ENCODE data around the gene PKDREJ. TPM values are rescaled to one million over a fixed set of nuclear protein-coding genes. Genes with fewer than 3 reads are reported as not detected.

The PKDREJ gene
- total RNA-seq, 1 experiment from 2014 or later = not detected

DNA sequence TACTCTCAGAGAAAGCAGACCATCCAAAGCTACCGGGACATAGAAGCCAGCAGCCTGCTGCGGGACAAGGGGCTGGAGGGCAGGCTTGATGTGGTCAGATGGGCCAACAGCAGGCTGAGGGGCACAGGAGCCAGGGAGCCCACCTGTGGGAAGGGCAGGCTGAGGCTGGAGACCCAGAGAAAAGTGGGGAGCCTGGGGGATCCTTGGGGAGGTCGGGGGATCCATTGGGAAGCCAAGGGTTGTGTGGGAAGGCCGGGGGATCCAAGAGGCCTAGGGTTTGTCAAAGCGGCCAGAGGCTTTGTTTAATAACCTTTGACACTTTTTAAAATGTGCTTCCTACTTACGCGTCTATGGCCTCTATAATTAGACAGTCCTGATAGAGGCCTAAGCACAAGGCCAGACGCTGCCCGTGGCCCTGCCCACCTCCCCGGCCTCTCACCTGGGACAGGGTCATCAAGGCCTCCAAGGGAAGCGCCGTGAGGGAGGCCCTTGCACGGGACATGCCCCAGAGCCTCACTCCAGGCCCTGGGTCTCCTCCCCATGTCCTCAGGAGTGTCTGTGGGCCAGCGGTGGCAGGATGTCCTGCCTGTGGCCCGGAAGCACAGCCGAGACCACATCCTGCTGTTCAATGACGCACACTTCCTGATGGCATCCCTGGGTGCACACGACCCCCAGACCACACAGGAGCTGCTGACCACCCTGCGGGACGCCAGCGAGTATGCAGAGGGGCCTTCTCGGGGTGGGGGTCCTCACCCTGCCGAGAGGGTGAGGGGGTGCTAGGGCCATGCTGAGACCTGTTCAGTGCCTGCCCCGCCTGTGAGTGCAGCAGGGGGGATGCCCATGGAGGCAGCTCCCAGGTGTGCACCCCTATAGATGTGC is 25.0 kb upstream of the PKDREJ start:
- Histone ChIP-seq H3K4me2 (ENCODE audit: low read length) (no peak overlapping the region), H3K9me3 (ENCODE audit: control insufficient read depth in 1 of 2, insufficient read depth in 1 of 2, low read depth in 1 of 2, low read length in 2 of 2) (no peaks in the 10 kb centered on the region), H3K27ac (ENCODE audit: low read depth, low read length) (no peak overlapping the region), H2AFZ (ENCODE audit: low read depth, low read length, poor library complexity, severe bottlenecking) (no peak overlapping the region), H3K4me3 (replicated peaks in 1 of 2; ENCODE audit: low read depth in 1 of 2, low read length in 2 of 2) (no peak overlapping the region), H4K20me1 (ENCODE audit: insufficient read depth) (no peaks in the 10 kb centered on the region), H3K36me3 (ENCODE audit: control insufficient read depth in 1 of 2, insufficient read depth in 2 of 2, low read length in 2 of 2) (peaks cover 24 to 28% of the 10 kb centered on the region in 2 experiments; a peak in 3 of 4 replicates), H3K4me1 (ENCODE audit: control insufficient read depth in 1 of 2, insufficient read depth in 2 of 2, low read length in 2 of 2) (no peaks in the 10 kb centered on the region), H3K9ac (ENCODE audit: low read length) (no peak overlapping the region), H3K9me2 (ENCODE audit: insufficient read depth) (no peaks in the 10 kb centered on the region), H3K79me2 (ENCODE audit: insufficient read depth, low read length) (no peaks in the 10 kb centered on the region), H3K27me3 (ENCODE audit: insufficient read depth, low read length) (no peaks in the 10 kb centered on the region)
- ChIA-PET POLR2A (no interaction called here), RAD21 (ENCODE audit: low non-redundant PET in 1 of 2, low total read pairs in 2 of 2, uncharacterized antibody in 2 of 2, unreplicated experiment in 2 of 2) (no interaction called here), CTCF (no interaction called here)
- DNase-seq (ENCODE audit: low read depth, low spot score) (no peak), ATAC-seq (no peak)
- no TSS peak for BruUV-seq (replicated peaks)
- TF ChIP-seq MAX (IDR thresholded peaks at IDR 0.05) = no peak
- no peak for TF ChIP-seq SP1 (IDR thresholded peaks at IDR 0.05; ENCODE audit: low read depth)
- no peak for TF ChIP-seq SIN3A (IDR thresholded peaks at IDR 0.05; ENCODE audit: low read depth)
- TF ChIP-seq, protein P1, sequence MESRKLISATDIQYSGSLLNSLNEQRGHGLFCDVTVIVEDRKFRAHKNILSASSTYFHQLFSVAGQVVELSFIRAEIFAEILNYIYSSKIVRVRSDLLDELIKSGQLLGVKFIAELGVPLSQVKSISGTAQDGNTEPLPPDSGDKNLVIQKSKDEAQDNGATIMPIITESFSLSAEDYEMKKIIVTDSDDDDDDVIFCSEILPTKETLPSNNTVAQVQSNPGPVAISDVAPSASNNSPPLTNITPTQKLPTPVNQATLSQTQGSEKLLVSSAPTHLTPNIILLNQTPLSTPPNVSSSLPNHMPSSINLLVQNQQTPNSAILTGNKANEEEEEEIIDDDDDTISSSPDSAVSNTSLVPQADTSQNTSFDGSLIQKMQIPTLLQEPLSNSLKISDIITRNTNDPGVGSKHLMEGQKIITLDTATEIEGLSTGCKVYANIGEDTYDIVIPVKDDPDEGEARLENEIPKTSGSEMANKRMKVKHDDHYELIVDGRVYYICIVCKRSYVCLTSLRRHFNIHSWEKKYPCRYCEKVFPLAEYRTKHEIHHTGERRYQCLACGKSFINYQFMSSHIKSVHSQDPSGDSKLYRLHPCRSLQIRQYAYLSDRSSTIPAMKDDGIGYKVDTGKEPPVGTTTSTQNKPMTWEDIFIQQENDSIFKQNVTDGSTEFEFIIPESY (IDR thresholded peaks at IDR 0.05; ENCODE audit: extremely low read depth, insufficient replicate concordance, low read length) = no peak
- no peak for TF ChIP-seq POLR2AphosphoS5 (IDR thresholded peaks at IDR 0.05; ENCODE audit: low read depth, low read length)
- no peak for TF ChIP-seq FOSL1 (IDR thresholded peaks at IDR 0.05; ENCODE audit: low read depth)
- TF ChIP-seq EZH2 (IDR thresholded peaks at IDR 0.05) = no peak
- no peak for TF ChIP-seq CEBPB (IDR thresholded peaks at IDR 0.05; ENCODE audit: low read depth)
- no peak for TF ChIP-seq SRF (IDR thresholded peaks at IDR 0.05; ENCODE audit: low read depth)
- no peak for TF ChIP-seq JUND (IDR thresholded peaks at IDR 0.05)
- TF ChIP-seq ZFX (IDR thresholded peaks at IDR 0.05) = no peak
- no peak for TF ChIP-seq EGR1 (IDR thresholded peaks at IDR 0.05; ENCODE audit: low read depth)
- TF ChIP-seq REST (IDR thresholded peaks at IDR 0.05; ENCODE audit: low read depth) = no peak
- TF ChIP-seq ZNF274 (IDR thresholded peaks at IDR 0.05; ENCODE audit: low read depth, low read length) = no peak
- TF ChIP-seq TCF7L2 (IDR thresholded peaks at IDR 0.05; ENCODE audit: borderline replicate concordance, extremely low read depth, insufficient read depth, insufficient read length) = no peak
- no peak for TF ChIP-seq RAD21 (IDR thresholded peaks at IDR 0.05; ENCODE audit: low read depth)
- intact Hi-C loops (cut with micrococcal nuclease) = no loop called here
